HL-60 (cell line): Measurements from ENCODE around the gene MCRS1.

Experiments used
- POLR2AphosphoS5 ChIP-seq: IDR thresholded peaks from 2 replicates; pipeline ENCODE4 v1.6.1; 2012; ENCODE audit warnings: low read depth
- TF ChIP-seq, protein P1 (sequence below): IDR thresholded peaks from one replicate; pipeline ENCODE4 v1.5.1; 2011; ENCODE audit warnings: low read length, control low read depth, inconsistent platforms; ENCODE audit not compliant: insufficient read depth

- TF ChIP-seq, protein P1, sequence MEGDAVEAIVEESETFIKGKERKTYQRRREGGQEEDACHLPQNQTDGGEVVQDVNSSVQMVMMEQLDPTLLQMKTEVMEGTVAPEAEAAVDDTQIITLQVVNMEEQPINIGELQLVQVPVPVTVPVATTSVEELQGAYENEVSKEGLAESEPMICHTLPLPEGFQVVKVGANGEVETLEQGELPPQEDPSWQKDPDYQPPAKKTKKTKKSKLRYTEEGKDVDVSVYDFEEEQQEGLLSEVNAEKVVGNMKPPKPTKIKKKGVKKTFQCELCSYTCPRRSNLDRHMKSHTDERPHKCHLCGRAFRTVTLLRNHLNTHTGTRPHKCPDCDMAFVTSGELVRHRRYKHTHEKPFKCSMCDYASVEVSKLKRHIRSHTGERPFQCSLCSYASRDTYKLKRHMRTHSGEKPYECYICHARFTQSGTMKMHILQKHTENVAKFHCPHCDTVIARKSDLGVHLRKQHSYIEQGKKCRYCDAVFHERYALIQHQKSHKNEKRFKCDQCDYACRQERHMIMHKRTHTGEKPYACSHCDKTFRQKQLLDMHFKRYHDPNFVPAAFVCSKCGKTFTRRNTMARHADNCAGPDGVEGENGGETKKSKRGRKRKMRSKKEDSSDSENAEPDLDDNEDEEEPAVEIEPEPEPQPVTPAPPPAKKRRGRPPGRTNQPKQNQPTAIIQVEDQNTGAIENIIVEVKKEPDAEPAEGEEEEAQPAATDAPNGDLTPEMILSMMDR: no peak
- TF ChIP-seq POLR2AphosphoS5: no peak
Observed at GRCh38 chr12:49552014-49552413, 15.9 kb downstream of the MCRS1 start.
